ENCODE data around the gene ZNF335. TPM values are rescaled to one million over a fixed set of nuclear protein-coding genes. Genes with fewer than 3 reads are reported as not detected.

Gene ZNF335
- total and polyA plus RNA-seq, 7 experiments from 2014 or later = 7.1 to 95.2 (median 49.7) TPM

DNA sequence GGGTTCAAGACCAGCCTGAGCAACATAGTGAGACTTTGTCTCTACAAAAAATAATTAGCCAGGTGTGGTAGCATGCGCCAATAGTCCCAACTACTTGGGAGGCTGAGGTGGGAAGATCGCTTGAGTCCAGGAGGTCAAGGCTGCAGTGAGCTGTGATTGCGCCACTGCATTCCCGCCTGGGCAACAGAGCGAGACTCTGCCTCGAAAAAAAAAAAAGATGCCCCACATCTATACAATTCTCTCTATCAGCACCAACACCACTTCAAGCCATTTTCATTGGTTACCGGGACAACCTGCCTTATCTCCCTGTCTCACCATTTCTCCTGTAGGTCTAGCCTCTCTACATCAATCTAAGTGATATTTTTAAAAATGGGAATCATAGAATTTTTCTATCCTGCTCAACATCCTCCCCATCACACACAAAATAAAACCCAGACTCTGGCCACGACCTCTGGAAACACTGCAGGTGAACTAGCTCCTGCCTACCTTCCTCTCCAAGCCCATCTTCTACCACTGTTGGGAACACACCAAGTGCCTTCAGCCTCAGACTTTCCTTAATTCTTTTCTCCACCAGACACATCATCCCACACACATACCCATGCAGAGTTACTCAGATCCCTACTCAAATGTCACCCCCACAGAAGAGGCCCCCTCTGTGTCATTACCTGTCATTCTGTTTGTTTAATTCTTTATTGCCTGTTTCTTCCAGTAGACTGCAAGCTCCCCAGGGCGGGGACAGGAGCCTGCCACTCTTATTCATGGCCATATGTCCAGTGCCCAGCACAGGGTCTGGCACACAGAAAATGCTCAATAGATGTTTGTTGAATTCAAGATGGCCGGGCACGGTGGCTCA lies 50.4 kb downstream of the ZNF335 start:
- POLR2A ChIA-PET = interaction anchor here (4.6 kb wide), 1 partner anchor 12 kb away, joined by 25 read pairs; the partner anchor contains the start of gene PCIF1

DNA sequence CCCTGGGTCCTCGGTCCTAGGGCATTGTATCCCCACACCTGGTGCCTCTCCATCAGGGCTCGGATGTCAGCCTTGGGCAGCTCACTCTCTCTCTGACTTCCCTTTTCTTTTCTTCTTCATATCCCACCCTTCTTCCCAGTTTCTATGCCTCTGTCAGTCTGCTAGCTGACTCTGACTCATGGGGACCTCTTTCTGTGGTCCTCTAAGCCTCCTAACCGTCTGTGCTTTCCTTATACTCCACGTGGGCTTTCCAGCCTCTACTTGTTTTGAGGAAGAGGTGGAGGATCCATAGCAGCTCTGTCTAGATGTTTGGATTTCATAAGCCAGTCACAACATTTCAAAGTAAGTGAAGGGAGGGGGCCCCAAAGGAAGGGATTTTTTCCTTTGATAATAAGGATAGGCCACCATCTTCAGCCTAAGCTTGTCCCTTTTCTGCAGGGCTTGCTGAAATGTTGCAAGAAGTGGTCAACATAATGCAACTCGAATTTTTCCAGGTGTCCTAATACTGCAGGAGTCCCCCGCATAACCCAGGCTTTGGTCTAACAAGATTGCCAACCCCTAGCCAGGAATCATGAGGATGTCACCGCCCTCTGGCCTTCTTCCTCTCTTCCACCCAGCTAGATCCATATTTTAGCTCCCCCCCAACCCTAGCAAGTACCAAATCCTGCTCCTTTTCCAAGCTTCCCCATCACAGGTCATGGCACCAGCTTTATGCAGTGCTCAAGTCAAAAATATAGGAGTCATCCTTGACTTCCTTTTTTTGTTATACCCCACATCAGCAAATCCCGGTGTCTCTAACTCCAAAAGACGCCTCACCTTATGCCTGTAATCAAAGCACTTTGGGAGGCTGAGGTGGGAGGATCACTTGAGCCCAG lies 51.3 kb downstream of the ZNF335 start:
- no peaks in the 10 kb centered on the region for H3K36me3 ChIP-seq (ENCODE audit: control insufficient read depth in 2 of 3, insufficient read depth in 3 of 3, low read length in 3 of 3)
- DNase-seq (no peak), ATAC-seq (no peak)
- H3K4me1 ChIP-seq (ENCODE audit: control insufficient read depth in 2 of 2, insufficient read depth in 2 of 2, low read length in 2 of 2) = no peaks in the 10 kb centered on the region
- Mint-ChIP-seq H3K27me3 (peaks cover 12 to 37% (median 15%) of the 10 kb centered on the region in 5 donors), H3K36me3 (no peaks in the 10 kb centered on the region), H3K4me3 (no peak overlapping the region), H3K27ac (no peak overlapping the region), H3K4me1 (peaks cover 0 to 12% (median 4%) of the 10 kb centered on the region in 7 donors), H3K9me3 (no peaks in the 10 kb centered on the region)
- intact Hi-C loops (cut with micrococcal nuclease) = no loop called here
- no peak overlapping the region for H3K4me3 ChIP-seq (ENCODE audit: low read length)
- ChIA-PET CTCF (interaction anchor here (1.2 kb wide), 1 partner anchor 9 kb away, joined by 5 read pairs; no protein-coding TSS in a partner anchor), POLR2A (interaction anchor here (0.6 to 4.6 kb wide), 2 partner anchors 13 to 16 kb away, joined by 3 to 25 read pairs; partner anchors contain the start of gene PCIF1)
- H3K9me3 ChIP-seq (ENCODE audit: control insufficient read depth in 2 of 3, low read length in 3 of 3) = no peaks in the 10 kb centered on the region
- H3K27me3 ChIP-seq (ENCODE audit: control insufficient read depth in 2 of 2, insufficient read depth in 2 of 2, low read length in 2 of 2) = no peaks in the 10 kb centered on the region
- H3K27ac ChIP-seq (ENCODE audit: low read depth, low read length) = no peak overlapping the region

More for the DNA sequence above, 50.4 kb downstream of the ZNF335 start:
- no peak overlapping the region for H3K27ac Mint-ChIP-seq
- intact Hi-C loops (cut with micrococcal nuclease) = no loop called here
- no peaks in the 10 kb centered on the region for H3K36me3 Mint-ChIP-seq
- H3K9me3 Mint-ChIP-seq = no peaks in the 10 kb centered on the region
- H3K4me1 Mint-ChIP-seq = peaks cover 0 to 12% (median 4%) of the 10 kb centered on the region in 7 donors
- no peaks in the 10 kb centered on the region for H3K27me3 ChIP-seq (ENCODE audit: control insufficient read depth in 2 of 2, insufficient read depth in 2 of 2, low read length in 2 of 2)
- peaks cover 3 to 31% (median 8%) of the 10 kb centered on the region in 5 donors for H3K27me3 Mint-ChIP-seq
- no peak overlapping the region for H3K27ac ChIP-seq (ENCODE audit: low read depth, low read length)
- no peak for ATAC-seq
- CTCF ChIA-PET = interaction anchor here (0.8 to 1.2 kb wide), 2 partner anchors 8 to 48 kb away, joined by 3 to 5 read pairs; no protein-coding TSS in a partner anchor
- H3K9me3 ChIP-seq (ENCODE audit: control insufficient read depth in 2 of 3, low read length in 3 of 3) = no peaks in the 10 kb centered on the region
- H3K4me3 Mint-ChIP-seq = no peak overlapping the region
- no peaks in the 10 kb centered on the region for H3K36me3 ChIP-seq (ENCODE audit: control insufficient read depth in 2 of 3, insufficient read depth in 3 of 3, low read length in 3 of 3)
- DNase-seq = no peak
- no peaks in the 10 kb centered on the region for H3K4me1 ChIP-seq (ENCODE audit: control insufficient read depth in 2 of 2, insufficient read depth in 2 of 2, low read length in 2 of 2)
- H3K4me3 ChIP-seq (ENCODE audit: low read length) = no peak overlapping the region

DNA sequence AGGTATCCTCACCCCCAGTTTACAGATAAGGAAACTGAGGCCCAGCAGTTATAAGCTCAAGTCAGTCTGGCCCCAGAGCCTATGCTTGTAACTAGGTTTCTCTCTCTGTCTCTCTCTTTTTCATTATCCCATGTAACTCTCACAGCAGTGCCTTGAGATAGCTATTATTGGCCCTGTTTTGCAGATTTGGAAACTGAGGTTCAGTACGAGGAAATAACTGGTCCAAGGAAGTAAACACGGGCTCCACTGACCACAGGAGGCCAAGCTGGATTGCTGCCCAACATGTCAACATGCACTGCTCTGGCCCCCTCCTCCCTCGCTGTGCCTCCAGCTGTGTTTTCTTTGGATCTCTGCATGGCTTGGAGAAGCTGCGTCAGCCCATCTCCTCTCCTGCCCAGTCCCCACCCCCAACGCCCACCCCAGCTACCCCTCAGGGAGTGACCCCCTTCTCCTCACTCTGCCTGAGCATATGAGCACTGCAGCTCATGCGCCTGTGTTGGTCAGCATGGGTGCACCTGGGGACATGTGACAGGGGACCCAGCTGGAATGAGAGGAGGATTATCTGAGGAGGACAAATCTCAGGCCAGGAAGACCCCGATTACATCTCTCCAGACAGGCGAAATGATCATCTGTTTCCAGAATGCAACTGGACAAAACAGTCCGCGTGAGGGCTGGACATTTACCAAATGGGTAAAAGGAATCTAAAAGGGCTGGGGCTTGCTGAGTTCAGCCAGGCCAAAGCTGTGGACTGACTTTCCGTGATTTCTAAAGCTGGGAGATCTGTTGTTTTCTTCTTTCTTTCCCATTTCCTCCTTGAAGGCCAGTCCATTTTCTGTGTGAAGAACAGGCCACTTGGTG lies 52.2 kb downstream of the ZNF335 start:
- no peaks in the 10 kb centered on the region for H3K9me3 Mint-ChIP-seq
- POLR2A ChIA-PET = interaction anchor here (0.6 kb wide), 1 partner anchor 16 kb away, joined by 3 read pairs; no protein-coding TSS in a partner anchor

DNA sequence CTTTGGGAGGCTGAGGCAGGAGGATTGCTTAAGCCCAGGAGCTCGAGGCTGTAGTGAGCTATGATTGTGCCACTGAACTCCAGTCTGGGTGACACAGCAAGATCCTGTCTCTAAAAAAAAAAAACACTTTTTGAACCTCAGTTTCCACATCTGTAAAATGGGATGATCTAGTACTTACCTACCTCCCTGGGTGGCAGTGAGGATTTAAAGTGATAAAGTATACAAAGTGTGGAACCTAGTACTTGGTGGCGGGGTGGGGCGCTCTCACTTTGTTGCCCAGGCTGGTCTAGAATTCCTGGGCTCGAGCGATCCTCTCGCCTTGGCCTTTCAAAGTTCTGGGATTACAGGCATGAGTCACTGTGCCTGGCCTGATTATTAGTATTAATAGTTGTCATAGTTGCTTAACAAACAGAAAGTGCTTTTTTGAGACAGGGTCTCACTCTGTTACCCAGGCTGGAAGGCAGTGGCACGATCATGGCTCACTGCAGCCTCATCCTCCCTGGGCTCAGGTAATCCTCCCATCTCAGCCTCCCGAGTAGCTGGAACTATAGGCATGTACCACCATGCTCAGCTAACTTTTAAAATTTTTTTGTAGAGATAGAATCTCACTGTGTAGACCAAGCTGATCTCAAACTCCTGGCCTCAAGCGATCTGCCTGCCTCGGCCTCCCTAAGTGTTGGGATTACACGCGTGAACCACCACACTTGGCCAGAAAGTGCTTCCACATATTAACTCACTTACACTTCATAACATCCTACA lies 53.0 kb downstream of the ZNF335 start:
- H3K4me1 Mint-ChIP-seq = peaks cover 0 to 6% (median 0%) of the 10 kb centered on the region in 7 donors
- H3K9me3 ChIP-seq (ENCODE audit: control insufficient read depth in 2 of 3, low read length in 3 of 3) = no peaks in the 10 kb centered on the region
- ATAC-seq (no peak), DNase-seq (no peak)
- no peaks in the 10 kb centered on the region for H3K27me3 ChIP-seq (ENCODE audit: control insufficient read depth in 2 of 2, insufficient read depth in 2 of 2, low read length in 2 of 2)
- intact Hi-C loops (cut with micrococcal nuclease) = no loop called here
- H3K9me3 Mint-ChIP-seq = no peaks in the 10 kb centered on the region
- no peak overlapping the region for H3K27ac ChIP-seq (ENCODE audit: low read depth, low read length)
- H3K36me3 ChIP-seq (ENCODE audit: control insufficient read depth in 2 of 3, insufficient read depth in 3 of 3, low read length in 3 of 3) = no peaks in the 10 kb centered on the region
- H3K27me3 Mint-ChIP-seq = peaks cover 17 to 45% (median 21%) of the 10 kb centered on the region in 5 donors
- no peak overlapping the region for H3K4me3 Mint-ChIP-seq
- POLR2A ChIA-PET = interaction anchor here (1.4 kb wide), 1 partner anchor 11 kb away, joined by 5 read pairs; no protein-coding TSS in a partner anchor
- H3K36me3 Mint-ChIP-seq = no peaks in the 10 kb centered on the region
- no peak overlapping the region for H3K4me3 ChIP-seq (ENCODE audit: low read length)
- H3K4me1 ChIP-seq (ENCODE audit: control insufficient read depth in 2 of 2, insufficient read depth in 2 of 2, low read length in 2 of 2) = no peaks in the 10 kb centered on the region
- no peak overlapping the region for H3K27ac Mint-ChIP-seq
- CTCF ChIA-PET = interaction anchor here (0.8 kb wide), 1 partner anchor 16 kb away, joined by 3 read pairs; no protein-coding TSS in a partner anchor

More for the DNA sequence above, 52.2 kb downstream of the ZNF335 start:
- Mint-ChIP-seq H3K27me3 (peaks cover 12 to 37% (median 17%) of the 10 kb centered on the region in 5 donors), H3K27ac (no peak overlapping the region), H3K36me3 (no peaks in the 10 kb centered on the region), H3K4me1 (peaks cover 0 to 9% (median 4%) of the 10 kb centered on the region in 7 donors), H3K4me3 (no peak overlapping the region)
- DNase-seq (no peak), ATAC-seq (no peak)
- intact Hi-C loops (cut with micrococcal nuclease) = no loop called here
- CTCF ChIA-PET = interaction anchor here (0.8 kb wide), 1 partner anchor 15 kb away, joined by 3 read pairs; no protein-coding TSS in a partner anchor
- Histone ChIP-seq H3K36me3 (ENCODE audit: control insufficient read depth in 2 of 3, insufficient read depth in 3 of 3, low read length in 3 of 3) (no peaks in the 10 kb centered on the region), H3K4me1 (ENCODE audit: control insufficient read depth in 2 of 2, insufficient read depth in 2 of 2, low read length in 2 of 2) (no peaks in the 10 kb centered on the region), H3K9me3 (ENCODE audit: control insufficient read depth in 2 of 3, low read length in 3 of 3) (no peaks in the 10 kb centered on the region), H3K27me3 (ENCODE audit: control insufficient read depth in 2 of 2, insufficient read depth in 2 of 2, low read length in 2 of 2) (no peaks in the 10 kb centered on the region), H3K27ac (ENCODE audit: low read depth, low read length) (no peak overlapping the region), H3K4me3 (ENCODE audit: low read length) (no peak overlapping the region)

DNA sequence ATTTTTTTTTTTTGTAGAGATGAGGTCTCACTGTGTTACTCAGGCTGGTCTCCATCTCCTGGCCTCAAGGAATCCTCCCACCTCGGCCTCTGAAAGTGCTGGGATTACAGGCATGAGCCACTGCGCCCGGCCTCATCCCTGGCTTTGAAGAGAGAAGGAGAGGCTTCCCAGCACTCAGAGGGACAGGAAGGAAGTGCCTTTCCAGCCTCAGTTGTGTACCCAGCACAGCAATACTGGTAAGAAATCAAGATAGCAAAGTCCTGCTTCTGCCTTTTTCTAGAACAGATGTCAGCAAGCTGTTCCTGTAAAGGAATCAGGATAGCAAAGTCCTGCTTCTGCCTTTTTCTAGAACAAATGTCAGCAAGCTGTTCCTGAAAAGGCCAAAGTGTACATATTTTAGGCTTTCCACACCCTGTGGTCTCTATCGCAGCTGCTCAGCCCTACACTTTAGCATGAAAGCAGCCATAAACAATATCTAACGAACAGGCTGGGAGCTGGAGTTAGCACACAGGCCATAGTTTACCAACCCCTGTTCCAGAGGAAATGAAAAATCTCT lies 53.7 kb downstream of the ZNF335 start:
- no peak for ATAC-seq
- peaks cover 0 to 6% (median 0%) of the 10 kb centered on the region in 7 donors for H3K4me1 Mint-ChIP-seq
- intact Hi-C loops (cut with micrococcal nuclease) = no loop called here
- no peak overlapping the region for H3K27ac Mint-ChIP-seq
- CTCF ChIA-PET = no interaction called here
- H3K4me3 Mint-ChIP-seq = no peak overlapping the region
- H3K4me3 ChIP-seq (ENCODE audit: low read length) = no peak overlapping the region
- no peak for DNase-seq
- H3K27me3 ChIP-seq (ENCODE audit: control insufficient read depth in 2 of 2, insufficient read depth in 2 of 2, low read length in 2 of 2) = no peaks in the 10 kb centered on the region
- peaks cover 17 to 45% (median 21%) of the 10 kb centered on the region in 5 donors for H3K27me3 Mint-ChIP-seq
- no peaks in the 10 kb centered on the region for H3K4me1 ChIP-seq (ENCODE audit: control insufficient read depth in 2 of 2, insufficient read depth in 2 of 2, low read length in 2 of 2)
- no peaks in the 10 kb centered on the region for H3K9me3 Mint-ChIP-seq
- POLR2A ChIA-PET = interaction anchor here (1.4 kb wide), 1 partner anchor 12 kb away, joined by 5 read pairs; no protein-coding TSS in a partner anchor
- H3K36me3 ChIP-seq (ENCODE audit: control insufficient read depth in 2 of 3, insufficient read depth in 3 of 3, low read length in 3 of 3) = no peaks in the 10 kb centered on the region
- H3K9me3 ChIP-seq (ENCODE audit: control insufficient read depth in 2 of 3, low read length in 3 of 3) = no peaks in the 10 kb centered on the region
- no peak overlapping the region for H3K27ac ChIP-seq (ENCODE audit: low read depth, low read length)
- H3K36me3 Mint-ChIP-seq = no peaks in the 10 kb centered on the region
